Measurements from ENCODE around the gene ARHGAP18.

ARHGAP18 gene

GRCh38 chr6:129645830-129646579, 64.0 kb downstream of the ARHGAP18 start:
- in situ Hi-C loops (cut with MboI; ENCODE audit: low sequenced_read_pairs): no loop called here

DNA sequence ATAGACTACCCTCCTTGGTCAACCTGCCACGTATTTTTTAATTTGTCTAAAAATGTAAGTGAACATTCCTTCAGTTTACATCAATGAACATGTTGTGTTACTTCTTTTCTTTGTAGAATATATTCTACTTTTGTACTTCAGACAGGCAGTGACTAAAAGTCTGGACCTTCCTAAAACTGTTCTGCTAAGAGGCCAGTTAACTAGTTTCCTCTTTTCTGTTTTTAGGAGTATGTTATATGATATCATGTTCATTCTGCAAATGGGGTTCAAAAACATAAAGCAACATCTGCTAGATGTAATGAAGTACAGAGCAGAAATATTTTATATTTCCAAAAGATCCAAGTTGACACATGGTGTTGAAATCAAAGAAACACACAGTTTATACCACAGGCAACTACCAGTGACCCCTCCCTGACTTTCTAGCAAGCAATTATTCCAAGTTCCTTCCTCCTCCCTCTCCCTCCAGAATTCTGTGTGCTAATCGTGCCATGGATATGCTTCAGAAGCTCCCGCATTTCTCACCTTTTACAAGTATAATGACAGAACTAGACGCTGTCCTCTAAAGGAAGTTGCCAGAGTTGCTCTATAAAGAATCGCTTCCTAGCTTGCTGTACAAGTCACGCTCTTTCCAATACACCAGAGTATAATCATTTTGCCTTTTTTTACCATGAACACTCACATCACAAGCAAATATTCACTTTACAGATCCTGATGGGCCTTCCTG, 64.7 kb downstream of the ARHGAP18 start:
- in situ Hi-C loops (cut with MboI; ENCODE audit: low sequenced_read_pairs): no loop called here

- in situ Hi-C loops (cut with MboI; ENCODE audit: low sequenced_read_pairs): no loop called here
Measured at GRCh38 chr6:129644567-129645015, 65.4 kb downstream of the ARHGAP18 start.

GRCh38 chr6:129643968-129644367, 66.0 kb downstream of the ARHGAP18 start:
- in situ Hi-C loops (cut with MboI; ENCODE audit: low sequenced_read_pairs): no loop called here

GRCh38 chr6:129643176-129643575, 66.8 kb downstream of the ARHGAP18 start:
- in situ Hi-C loops (cut with MboI; ENCODE audit: low sequenced_read_pairs): no loop called here

- in situ Hi-C loops (cut with MboI; ENCODE audit: low sequenced_read_pairs): no loop called here
Measured at GRCh38 chr6:129642322-129642721, 67.7 kb downstream of the ARHGAP18 start.

DNA sequence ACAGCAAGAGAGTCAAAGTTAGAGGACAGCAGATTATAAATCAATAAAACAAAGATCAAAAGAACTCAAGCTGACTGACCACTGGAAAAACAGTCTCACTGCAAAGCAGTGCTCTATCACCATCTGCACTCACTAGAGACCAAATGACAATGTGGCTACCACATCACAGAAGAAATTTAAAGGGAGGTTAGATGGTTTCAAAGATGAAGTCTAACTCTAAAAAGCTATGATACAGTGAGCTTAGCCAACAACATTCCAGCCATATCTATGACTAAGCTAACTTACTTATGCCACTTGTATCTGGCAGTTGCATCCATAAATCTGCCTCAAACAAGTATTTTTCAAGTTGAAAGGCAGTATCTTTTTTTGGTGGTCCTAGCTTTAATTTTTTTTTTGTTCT, 68.6 kb downstream of the ARHGAP18 start:
- in situ Hi-C loops (cut with MboI; ENCODE audit: low sequenced_read_pairs): no loop called here

DNA sequence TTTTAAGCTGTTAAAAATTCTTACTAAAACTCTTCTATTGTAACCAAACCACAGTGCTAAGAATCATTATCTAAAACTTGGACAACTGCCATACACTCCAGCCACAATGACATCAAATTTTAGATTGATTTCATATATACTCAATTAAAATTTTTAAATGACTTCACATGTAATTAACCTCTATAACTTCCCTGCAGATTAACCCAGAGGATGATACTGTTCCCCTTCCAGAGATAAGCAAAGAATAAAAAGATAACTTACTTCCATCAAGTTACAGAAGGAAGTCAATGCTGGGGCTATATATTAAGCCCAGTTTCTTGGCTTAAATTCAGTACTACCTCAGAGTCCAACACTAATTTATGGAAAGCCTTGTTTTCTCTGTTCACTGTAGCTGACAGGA, 71.3 kb downstream of the ARHGAP18 start:
- in situ Hi-C loops (cut with MboI; ENCODE audit: low sequenced_read_pairs): no loop called here

DNA sequence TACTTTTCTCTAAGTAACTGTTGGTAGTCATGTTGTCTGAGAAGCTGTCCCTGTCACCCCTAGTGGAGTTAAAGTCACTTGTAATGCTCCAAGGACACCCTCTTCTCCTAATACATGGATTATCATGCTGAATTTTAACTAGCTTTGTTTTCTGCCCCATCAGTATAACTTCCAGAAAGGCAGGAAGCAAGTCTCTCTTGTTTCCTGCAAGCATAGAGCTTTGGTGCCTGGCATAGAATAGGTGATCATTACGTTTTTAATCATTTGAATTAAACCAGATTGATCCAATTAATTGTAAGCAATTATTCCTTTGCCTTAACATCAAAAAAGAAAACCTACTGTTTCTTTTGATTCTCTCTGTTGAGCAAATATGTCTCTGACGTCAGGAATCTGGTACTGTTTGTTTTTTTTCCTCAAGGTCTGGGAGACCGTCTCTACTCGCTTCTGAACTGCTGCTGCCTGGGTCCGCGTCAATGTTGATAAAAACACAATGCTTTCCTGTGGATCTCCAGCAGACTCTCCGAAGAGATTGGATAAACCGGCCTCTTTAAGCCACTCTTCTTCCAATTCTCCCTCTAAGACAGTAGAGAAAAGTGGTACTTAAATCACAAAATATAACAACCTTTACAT, 71.8 kb downstream of the ARHGAP18 start:
- in situ Hi-C loops (cut with MboI; ENCODE audit: low sequenced_read_pairs): no loop called here

DNA sequence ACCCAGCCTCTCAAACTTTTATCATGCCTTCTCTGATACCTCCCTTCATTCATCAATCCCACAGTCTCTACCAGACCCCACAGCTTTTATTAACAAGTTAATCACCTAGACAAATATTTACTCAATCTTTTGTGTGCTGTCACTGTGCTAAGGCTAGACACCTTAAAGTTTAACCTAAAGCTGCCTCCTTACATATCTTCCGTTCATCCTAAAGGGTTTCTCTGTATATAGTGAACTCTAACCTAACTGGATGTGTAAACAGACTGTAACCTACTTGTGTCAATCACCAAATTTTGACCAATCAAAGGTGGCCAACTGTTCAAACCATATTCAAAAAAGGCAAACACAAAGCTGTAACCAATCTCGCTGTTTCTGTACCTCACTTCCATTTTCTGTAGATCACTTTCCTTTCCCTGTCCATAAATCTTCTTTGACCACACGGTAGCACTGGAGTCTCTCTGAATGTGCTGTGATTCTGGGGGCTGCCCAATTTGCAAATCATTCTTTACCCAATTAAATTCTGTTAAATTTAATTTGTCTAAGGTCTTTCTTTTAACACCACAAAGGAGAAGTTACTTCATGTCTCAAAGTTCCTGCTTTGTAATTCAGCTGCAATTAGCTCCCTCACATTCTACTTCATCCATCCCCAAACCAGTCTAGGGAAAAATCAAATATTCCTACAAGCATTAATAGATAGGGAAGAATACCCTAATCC, 72.5 kb downstream of the ARHGAP18 start:
- in situ Hi-C loops (cut with MboI; ENCODE audit: low sequenced_read_pairs): no loop called here

DNA sequence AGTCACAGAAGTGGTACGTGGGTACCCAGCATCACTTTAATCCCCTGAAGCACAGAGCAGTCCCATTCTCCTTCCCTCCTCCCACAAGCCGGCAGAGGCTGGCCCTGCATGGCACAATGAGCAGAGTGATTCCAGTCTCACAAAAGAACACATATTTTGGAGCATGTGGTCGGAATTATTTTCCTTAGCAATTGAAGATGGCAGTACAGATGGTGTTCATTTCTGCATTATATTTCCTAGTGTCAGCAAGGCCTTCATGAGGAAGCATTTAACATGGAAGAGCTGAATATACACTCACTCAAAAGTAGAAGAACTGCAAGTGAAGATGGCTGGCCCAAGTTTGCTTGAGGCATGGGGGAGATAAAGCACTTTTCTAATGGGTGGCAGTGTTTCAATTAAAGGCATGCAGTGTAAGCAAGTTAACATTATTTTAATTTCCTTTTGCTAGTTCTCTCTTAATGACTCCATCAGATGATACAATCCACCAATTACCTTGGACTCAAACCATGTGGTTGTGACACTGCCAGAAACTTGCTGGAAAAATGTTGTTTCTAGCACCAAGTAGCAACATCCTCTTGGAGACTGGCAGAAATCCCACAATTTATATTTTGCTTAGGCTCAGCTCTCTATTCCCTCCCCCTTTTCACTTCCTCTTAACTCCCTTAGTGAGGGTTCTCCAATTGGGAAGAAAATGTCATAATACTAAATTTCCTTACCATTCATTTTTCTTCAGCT, 74.4 kb downstream of the ARHGAP18 start:
- in situ Hi-C loops (cut with MboI; ENCODE audit: low sequenced_read_pairs): no loop called here

DNA sequence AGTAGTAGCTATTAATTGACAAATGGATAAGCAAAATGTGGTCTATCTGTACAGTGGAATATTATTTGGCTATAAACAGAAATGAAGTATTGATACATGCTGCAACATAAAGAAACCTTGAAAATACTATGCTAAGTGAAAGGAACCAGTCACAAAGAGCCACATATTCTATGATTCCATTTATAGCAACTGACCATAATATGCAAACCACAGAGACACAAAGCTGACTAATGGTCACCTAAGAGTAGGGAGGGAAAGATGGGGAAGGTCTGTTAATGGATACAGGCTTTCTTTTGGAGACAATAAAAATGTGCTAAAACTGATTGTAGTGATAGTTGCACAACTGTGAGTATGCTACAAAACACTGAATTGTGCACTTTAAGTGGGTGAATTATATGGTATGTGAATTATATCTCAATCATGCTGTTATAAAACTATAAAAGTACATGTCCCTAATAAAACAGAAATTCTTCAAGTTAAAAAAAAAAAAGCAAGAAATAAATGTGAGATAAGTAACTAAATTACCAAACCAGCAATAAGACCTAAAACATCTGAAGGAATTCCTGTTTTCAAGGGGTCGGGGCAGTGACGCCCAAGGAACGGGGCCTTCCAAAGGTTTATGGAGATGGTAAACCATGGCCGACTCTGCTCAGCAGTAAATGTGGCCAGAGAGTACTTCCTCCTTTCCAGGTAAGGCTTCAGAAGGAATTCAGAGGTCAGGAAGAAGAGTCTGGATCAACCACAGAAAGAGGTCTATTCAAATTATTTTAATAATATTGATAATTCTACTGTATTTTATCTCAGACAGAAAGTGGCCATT, 75.4 kb downstream of the ARHGAP18 start:
- in situ Hi-C loops (cut with MboI; ENCODE audit: low sequenced_read_pairs): no loop called here

DNA sequence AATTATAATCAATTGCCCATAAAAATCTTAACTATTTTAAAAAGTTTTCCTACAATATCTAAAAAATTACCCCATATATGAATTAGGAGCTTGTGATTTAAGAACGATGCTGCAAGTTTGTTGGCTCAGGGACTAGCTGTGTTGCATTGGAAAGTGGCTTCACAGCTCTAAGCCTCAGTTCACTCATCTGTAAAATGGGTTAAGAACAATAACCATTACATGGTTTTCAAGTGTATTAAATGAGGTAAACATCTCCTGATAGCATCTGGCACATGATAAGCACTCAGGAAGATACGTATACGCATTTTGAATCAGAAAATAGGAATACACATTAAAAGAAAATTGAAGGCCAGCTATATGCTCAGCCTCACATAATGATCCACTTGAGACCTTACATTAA, 76.4 kb downstream of the ARHGAP18 start:
- in situ Hi-C loops (cut with MboI; ENCODE audit: low sequenced_read_pairs): no loop called here

DNA sequence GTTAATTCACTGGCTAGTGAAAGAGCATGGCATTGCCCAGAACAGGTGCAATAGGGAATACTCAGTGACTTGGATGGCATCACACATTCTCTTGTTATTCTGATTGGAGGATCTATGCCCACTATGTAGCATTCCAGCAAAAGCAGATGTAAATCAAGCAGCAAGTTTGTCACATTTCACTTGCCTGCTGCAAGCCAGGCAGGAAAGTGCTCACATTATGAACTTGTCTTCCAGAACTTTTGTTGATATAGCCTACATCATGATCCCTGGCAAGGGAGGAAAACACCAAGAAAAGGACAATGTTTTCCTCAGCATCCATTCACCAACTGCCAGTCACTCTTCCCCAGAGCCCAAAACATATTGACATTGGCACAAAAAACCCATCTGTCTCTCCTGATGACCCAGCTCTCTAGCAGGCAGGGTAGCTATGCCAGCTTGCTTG, 77.8 kb downstream of the ARHGAP18 start:
- in situ Hi-C loops (cut with MboI; ENCODE audit: low sequenced_read_pairs): no loop called here

DNA sequence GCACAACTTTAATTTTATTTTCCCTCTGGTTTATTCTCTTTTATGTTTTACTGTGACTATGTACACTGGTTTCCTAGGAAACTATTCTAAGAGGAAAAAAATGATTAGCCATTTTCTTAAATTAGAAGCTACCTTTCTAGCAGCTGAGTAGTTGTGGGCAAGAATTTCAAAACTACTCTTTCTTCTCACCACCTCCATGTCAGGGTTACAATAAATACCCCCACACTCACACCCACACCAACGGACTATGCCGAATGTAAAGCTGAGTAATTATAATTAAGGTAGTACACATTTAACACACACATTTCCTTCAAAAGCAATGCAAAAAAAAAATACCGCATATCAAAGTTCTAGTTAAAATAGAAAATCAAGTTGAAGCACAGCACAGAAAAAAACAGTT, 78.9 kb downstream of the ARHGAP18 start:
- in situ Hi-C loops (cut with MboI; ENCODE audit: low sequenced_read_pairs): no loop called here

DNA sequence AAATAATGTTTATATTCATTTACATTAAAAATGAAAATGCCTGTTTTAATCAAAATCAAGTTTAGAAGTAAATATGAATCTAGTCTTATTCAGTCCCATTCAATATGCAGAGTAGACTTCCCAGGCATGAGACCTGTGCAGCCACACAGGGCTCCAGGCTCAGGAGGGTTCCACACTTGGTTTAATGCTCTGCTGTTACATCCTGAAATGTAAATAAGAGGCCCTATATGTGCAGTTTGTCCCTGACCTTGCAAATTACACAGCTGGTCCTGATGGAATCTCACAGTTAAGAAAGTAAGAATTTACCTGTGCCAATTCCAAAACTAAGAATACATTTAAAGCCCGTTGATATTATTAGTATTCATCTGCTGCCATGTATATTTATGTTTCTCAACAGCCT, 79.4 kb downstream of the ARHGAP18 start:
- in situ Hi-C loops (cut with MboI; ENCODE audit: low sequenced_read_pairs): no loop called here

DNA sequence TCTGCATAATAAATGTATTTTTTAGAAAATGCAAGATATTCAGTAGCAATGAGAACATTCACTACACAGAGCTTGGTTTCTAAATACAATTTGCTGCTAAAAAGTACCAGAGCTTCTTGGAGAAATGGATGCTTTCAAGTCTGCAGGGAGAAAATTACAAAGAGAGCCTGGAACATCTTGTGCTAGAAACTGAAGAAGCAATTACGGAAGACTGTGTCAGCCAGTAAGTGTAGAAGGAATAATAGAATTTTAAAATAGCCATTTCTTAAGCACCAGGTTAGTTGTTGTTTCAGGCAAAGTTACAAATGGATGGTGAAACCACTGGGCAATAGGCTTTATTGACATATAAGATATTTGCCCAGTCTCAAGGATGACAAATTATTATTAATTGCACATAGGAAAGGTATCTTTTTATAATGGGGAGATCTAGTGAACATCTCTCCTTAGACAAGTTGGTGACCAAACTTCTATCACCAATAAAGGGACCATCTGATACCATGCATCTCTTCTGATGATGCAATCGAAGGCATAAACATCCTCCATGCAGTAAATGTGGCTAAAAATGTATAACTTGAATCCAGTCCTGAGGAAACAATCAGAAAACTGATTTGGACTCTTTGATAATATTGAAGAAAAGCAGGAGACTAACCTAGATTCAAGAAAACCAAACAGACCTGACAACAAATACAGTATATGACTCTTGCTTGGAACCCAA, 81.7 kb downstream of the ARHGAP18 start:
- in situ Hi-C loops (cut with MboI; ENCODE audit: low sequenced_read_pairs): no loop called here

- in situ Hi-C loops (cut with MboI; ENCODE audit: low sequenced_read_pairs): loop anchor here (25.0 kb wide), 1 partner anchor 388 kb away; the partner anchor contains the start of gene L3MBTL3
Measured at GRCh38 chr6:129624488-129624887, 85.5 kb downstream of the ARHGAP18 start.
